ENCODE measurements around the gene FAT4.

Gene FAT4, protein sequence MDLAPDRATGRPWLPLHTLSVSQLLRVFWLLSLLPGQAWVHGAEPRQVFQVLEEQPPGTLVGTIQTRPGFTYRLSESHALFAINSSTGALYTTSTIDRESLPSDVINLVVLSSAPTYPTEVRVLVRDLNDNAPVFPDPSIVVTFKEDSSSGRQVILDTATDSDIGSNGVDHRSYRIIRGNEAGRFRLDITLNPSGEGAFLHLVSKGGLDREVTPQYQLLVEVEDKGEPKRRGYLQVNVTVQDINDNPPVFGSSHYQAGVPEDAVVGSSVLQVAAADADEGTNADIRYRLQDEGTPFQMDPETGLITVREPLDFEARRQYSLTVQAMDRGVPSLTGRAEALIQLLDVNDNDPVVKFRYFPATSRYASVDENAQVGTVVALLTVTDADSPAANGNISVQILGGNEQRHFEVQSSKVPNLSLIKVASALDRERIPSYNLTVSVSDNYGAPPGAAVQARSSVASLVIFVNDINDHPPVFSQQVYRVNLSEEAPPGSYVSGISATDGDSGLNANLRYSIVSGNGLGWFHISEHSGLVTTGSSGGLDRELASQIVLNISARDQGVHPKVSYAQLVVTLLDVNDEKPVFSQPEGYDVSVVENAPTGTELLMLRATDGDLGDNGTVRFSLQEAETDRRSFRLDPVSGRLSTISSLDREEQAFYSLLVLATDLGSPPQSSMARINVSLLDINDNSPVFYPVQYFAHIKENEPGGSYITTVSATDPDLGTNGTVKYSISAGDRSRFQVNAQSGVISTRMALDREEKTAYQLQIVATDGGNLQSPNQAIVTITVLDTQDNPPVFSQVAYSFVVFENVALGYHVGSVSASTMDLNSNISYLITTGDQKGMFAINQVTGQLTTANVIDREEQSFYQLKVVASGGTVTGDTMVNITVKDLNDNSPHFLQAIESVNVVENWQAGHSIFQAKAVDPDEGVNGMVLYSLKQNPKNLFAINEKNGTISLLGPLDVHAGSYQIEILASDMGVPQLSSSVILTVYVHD (N-terminal part only)

GRCh38 chr4:125314676-125315575 is at the start of gene FAT4:
FAT4 (plus strand) TSS chr4:125314955; CDS start chr4:125316412, 1,457 bp downstream.
- Histone ChIP-seq H3K4me3 (ENCODE audit: low read depth, low read length) (peak within 1 kb of the TSS; percentile 87), H3K27ac (ENCODE audit: low read depth, low read length) (no peak within 1 kb of the TSS; the same call in 1 of the 2 replicates), H3K9me3 (ENCODE audit: control insufficient read depth, insufficient read depth, low read depth, low read length) (no peaks in the 10 kb centered on the region), H3K36me3 (ENCODE audit: control insufficient read depth, insufficient read depth, low read length) (0 out of 2 replicates have a peak, but pooled peaks cover 3% of the 10 kb centered on the region), H3K27me3 (ENCODE audit: control insufficient read depth, insufficient read depth, low read length) (peaks cover 32% of the 10 kb centered on the region), H3K4me1 (ENCODE audit: control insufficient read depth, insufficient read depth, low read length) (peaks cover 13% of the 10 kb centered on the region), H3K9ac (ENCODE audit: low read length) (peak within 1 kb of the TSS; percentile 68)

DNA sequence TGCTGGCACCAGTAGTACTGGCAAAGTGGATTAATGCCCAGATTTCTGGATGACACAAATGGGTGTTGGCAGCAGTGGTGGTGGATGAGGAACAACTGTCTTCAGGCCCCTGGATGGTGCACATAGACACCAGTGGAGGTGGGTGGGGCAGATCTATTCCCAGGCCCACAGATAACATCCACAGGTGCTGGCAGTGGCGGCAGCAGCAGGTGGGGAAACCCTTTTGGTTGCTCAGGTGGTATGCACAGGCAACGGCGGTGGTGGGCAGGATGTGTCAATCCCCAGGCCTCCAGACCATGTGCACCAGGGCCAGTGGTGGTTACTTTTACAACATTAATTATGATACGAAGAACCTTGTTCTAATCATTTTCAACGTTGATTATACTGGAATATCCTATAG is 48.9 kb upstream of the FAT4 start:
- Histone ChIP-seq H3K9ac (ENCODE audit: low read length) (no peak overlapping the region), H3K4me3 (ENCODE audit: low read depth, low read length) (no peak overlapping the region), H3K27me3 (ENCODE audit: control insufficient read depth, insufficient read depth, low read length) (no peaks in the 10 kb centered on the region), H3K36me3 (ENCODE audit: control insufficient read depth, insufficient read depth, low read length) (no peaks in the 10 kb centered on the region), H3K9me3 (ENCODE audit: control insufficient read depth, insufficient read depth, low read depth, low read length) (no peaks in the 10 kb centered on the region), H3K27ac (ENCODE audit: low read depth, low read length) (no peak overlapping the region), H3K4me1 (ENCODE audit: control insufficient read depth, insufficient read depth, low read length) (peaks cover 16% of the 10 kb centered on the region; the same call in 1 of the 2 replicates)

GRCh38 chr4:125266901-125267604 is 47.7 kb upstream of the FAT4 start:
- Histone ChIP-seq H3K4me3 (ENCODE audit: low read depth, low read length) (no peak overlapping the region), H3K9me3 (ENCODE audit: control insufficient read depth, insufficient read depth, low read depth, low read length) (no peaks in the 10 kb centered on the region), H3K4me1 (ENCODE audit: control insufficient read depth, insufficient read depth, low read length) (peaks cover 16% of the 10 kb centered on the region; the same call in 1 of the 2 replicates), H3K27ac (ENCODE audit: low read depth, low read length) (no peak overlapping the region), H3K27me3 (ENCODE audit: control insufficient read depth, insufficient read depth, low read length) (no peaks in the 10 kb centered on the region), H3K9ac (ENCODE audit: low read length) (no peak overlapping the region), H3K36me3 (ENCODE audit: control insufficient read depth, insufficient read depth, low read length) (no peaks in the 10 kb centered on the region)

- H3K36me3 ChIP-seq (ENCODE audit: control insufficient read depth, insufficient read depth, low read length), result no peaks in the 10 kb centered on the region
- no peak overlapping the region for H3K9ac ChIP-seq (ENCODE audit: low read length)
- no peak overlapping the region for H3K4me3 ChIP-seq (ENCODE audit: low read depth, low read length)
- H3K4me1 ChIP-seq (ENCODE audit: control insufficient read depth, insufficient read depth, low read length), result peaks cover 16% of the 10 kb centered on the region; the same call in 1 of the 2 replicates
- H3K27ac ChIP-seq (ENCODE audit: low read depth, low read length), result no peak overlapping the region
- no peaks in the 10 kb centered on the region for H3K9me3 ChIP-seq (ENCODE audit: control insufficient read depth, insufficient read depth, low read depth, low read length)
- H3K27me3 ChIP-seq (ENCODE audit: control insufficient read depth, insufficient read depth, low read length), result no peaks in the 10 kb centered on the region
These were observed 47.1 kb upstream of the FAT4 start for GRCh38 chr4:125267630-125268029.

DNA sequence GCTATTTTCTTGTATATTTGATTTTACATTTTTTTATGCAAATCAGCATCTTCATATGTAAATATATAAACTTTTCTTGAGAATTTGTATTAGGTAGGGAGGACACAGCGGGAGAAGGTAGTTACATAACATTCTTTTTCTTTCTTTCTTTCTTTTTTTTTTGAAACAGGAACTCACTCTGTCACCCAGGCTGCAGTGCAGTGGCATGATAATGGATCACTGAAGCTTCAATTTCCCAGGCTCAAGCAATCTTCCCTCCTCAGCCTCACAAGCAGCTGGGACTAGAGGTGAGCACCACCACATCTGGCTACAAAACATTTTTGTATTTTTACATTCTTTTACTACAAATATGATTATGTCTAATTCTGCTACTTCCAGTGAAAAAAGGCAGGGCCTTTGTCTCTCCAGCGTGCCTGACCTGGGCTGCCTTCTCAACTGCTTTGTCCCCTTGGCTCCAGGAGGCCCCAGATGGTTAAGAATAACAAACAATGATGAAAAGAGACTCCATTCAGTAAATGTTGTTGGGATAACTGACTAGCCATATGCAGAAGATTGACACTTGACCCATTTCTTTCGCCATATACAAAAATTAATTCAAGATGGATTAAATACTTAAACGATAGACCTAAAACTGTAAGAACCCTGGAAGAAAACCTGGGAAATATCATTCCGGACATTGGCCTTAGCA is 46.5 kb upstream of the FAT4 start:
- H3K4me3 ChIP-seq (ENCODE audit: low read depth, low read length), result no peak overlapping the region
- no peak overlapping the region for H3K9ac ChIP-seq (ENCODE audit: low read length)
- H3K36me3 ChIP-seq (ENCODE audit: control insufficient read depth, insufficient read depth, low read length), result no peaks in the 10 kb centered on the region
- 0 out of 2 replicates have a peak overlapping the region, but pooled peaks have one; percentile 28 for H3K27ac ChIP-seq (ENCODE audit: low read depth, low read length)
- H3K9me3 ChIP-seq (ENCODE audit: control insufficient read depth, insufficient read depth, low read depth, low read length), result no peaks in the 10 kb centered on the region
- H3K27me3 ChIP-seq (ENCODE audit: control insufficient read depth, insufficient read depth, low read length), result no peaks in the 10 kb centered on the region
- peaks cover 16% of the 10 kb centered on the region; the same call in 1 of the 2 replicates for H3K4me1 ChIP-seq (ENCODE audit: control insufficient read depth, insufficient read depth, low read length)

DNA sequence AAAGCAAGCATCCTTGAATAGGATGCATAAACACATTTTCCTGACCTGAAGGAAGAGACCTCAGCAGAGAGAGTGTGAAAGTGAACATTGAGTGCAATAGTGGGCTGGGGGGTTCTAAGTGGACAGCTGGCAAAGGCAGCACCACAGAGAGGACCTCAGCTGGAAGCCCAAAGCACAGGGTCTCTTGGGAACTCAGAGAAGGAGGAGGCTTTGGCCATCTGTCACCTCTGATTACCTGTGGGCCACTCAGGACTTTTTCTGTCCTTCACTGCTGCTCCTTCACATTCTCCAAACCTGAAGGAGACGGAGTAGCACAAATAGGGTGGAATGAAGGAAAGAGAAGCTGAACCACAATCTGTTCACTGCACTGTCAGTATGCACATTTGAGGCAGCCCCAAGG is 37.9 kb upstream of the FAT4 start:
- no peaks in the 10 kb centered on the region for H3K9me3 ChIP-seq (ENCODE audit: control insufficient read depth, insufficient read depth, low read depth, low read length)
- H3K9ac ChIP-seq (ENCODE audit: low read length), result no peak overlapping the region
- H3K27me3 ChIP-seq (ENCODE audit: control insufficient read depth, insufficient read depth, low read length), result no peaks in the 10 kb centered on the region
- no peak overlapping the region for H3K27ac ChIP-seq (ENCODE audit: low read depth, low read length)
- H3K36me3 ChIP-seq (ENCODE audit: control insufficient read depth, insufficient read depth, low read length), result no peaks in the 10 kb centered on the region
- H3K4me3 ChIP-seq (ENCODE audit: low read depth, low read length), result no peak overlapping the region
- no peaks in the 10 kb centered on the region for H3K4me1 ChIP-seq (ENCODE audit: control insufficient read depth, insufficient read depth, low read length)

DNA sequence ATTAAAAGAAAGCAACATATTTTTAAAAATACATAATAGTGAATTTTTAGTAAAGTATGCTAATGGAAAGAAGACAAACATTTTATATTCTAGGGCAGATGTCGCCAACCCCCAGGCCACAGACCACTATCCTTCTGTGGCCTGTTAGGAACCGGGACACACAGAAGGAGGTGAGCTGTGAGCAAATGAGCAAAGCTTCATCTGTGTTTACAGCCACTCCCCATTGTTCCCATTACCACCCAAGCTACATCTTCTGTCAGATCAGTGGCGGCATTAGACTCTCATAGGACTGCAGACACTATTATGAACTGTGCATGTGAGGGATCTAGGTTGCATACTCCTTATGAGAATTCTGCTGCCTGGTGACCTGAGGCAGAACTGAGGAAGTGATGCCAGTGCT is 37.0 kb upstream of the FAT4 start:
- Histone ChIP-seq H3K9ac (ENCODE audit: low read length) (no peak overlapping the region), H3K36me3 (ENCODE audit: control insufficient read depth, insufficient read depth, low read length) (no peaks in the 10 kb centered on the region), H3K4me1 (ENCODE audit: control insufficient read depth, insufficient read depth, low read length) (no peaks in the 10 kb centered on the region), H3K4me3 (ENCODE audit: low read depth, low read length) (no peak overlapping the region), H3K27me3 (ENCODE audit: control insufficient read depth, insufficient read depth, low read length) (no peaks in the 10 kb centered on the region), H3K9me3 (ENCODE audit: control insufficient read depth, insufficient read depth, low read depth, low read length) (no peaks in the 10 kb centered on the region), H3K27ac (ENCODE audit: low read depth, low read length) (no peak overlapping the region)

- no peaks in the 10 kb centered on the region for H3K4me1 ChIP-seq (ENCODE audit: control insufficient read depth, insufficient read depth, low read length)
- no peak overlapping the region for H3K9ac ChIP-seq (ENCODE audit: low read length)
- no peaks in the 10 kb centered on the region for H3K36me3 ChIP-seq (ENCODE audit: control insufficient read depth, insufficient read depth, low read length)
- no peaks in the 10 kb centered on the region for H3K27me3 ChIP-seq (ENCODE audit: control insufficient read depth, insufficient read depth, low read length)
- no peak overlapping the region for H3K4me3 ChIP-seq (ENCODE audit: low read depth, low read length)
- H3K27ac ChIP-seq (ENCODE audit: low read depth, low read length), result no peak overlapping the region
- H3K9me3 ChIP-seq (ENCODE audit: control insufficient read depth, insufficient read depth, low read depth, low read length), result no peaks in the 10 kb centered on the region
These were observed 33.8 kb upstream of the FAT4 start for GRCh38 chr4:125280892-125281403.

- H3K36me3 ChIP-seq (ENCODE audit: control insufficient read depth, insufficient read depth, low read length), result no peaks in the 10 kb centered on the region
- H3K27me3 ChIP-seq (ENCODE audit: control insufficient read depth, insufficient read depth, low read length), result no peaks in the 10 kb centered on the region
- H3K9ac ChIP-seq (ENCODE audit: low read length), result no peak overlapping the region
- H3K27ac ChIP-seq (ENCODE audit: low read depth, low read length), result no peak overlapping the region
- H3K4me1 ChIP-seq (ENCODE audit: control insufficient read depth, insufficient read depth, low read length), result no peaks in the 10 kb centered on the region
- H3K4me3 ChIP-seq (ENCODE audit: low read depth, low read length), result no peak overlapping the region
- H3K9me3 ChIP-seq (ENCODE audit: control insufficient read depth, insufficient read depth, low read depth, low read length), result no peaks in the 10 kb centered on the region
These were observed 31.0 kb upstream of the FAT4 start for GRCh38 chr4:125283707-125284279.

All from HUES6 (cell line).